ENCODE measurements around the gene MINDY4. TPM values are rescaled to one million over a fixed set of nuclear protein-coding genes. Genes with fewer than 3 reads are reported as not detected.

MINDY4 gene
- total and polyA plus RNA-seq, 8 donors, result 8.0 to 56.0 (median 17.4) TPM

DNA sequence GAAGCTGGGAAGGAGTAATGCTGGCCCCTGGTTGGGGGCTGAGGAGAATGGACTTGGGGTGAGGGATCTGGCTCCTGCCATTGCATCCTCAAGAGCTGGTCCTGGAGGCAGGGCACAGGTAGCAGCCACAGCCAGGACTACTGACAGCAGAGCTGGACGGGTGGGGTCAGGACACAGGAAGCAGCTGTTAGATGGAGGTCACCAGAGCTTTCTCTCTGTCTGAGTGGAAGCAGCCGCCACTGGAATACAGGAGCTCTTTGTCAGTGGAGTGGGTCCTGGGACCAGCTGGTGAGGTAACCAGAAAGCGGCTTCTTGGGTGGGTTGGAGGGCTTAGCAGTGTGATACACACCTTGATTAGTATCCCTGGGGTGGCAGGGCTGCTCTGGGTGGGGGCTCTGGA is 82.4 kb downstream of the MINDY4 start:
- no peak for DNase-seq
- no peak for ATAC-seq
- intact Hi-C loops (cut with DNase I), result no loop called here
- H3K36me3 ChIP-seq, result no peaks in the 10 kb centered on the region
- H3K27me3 ChIP-seq, result no peaks in the 10 kb centered on the region
- H3K4me3 ChIP-seq, result no peak overlapping the region
- H3K4me1 ChIP-seq, result no peaks in the 10 kb centered on the region
- H3K27ac ChIP-seq, result no peak overlapping the region
- no peaks in the 10 kb centered on the region for H3K9me3 ChIP-seq
- no peak for TF ChIP-seq CTCF (IDR thresholded peaks at IDR 0.05)

- no peak for ATAC-seq
- Histone ChIP-seq H3K9me3 (no peaks in the 10 kb centered on the region), H3K27ac (no peak overlapping the region), H3K27me3 (no peaks in the 10 kb centered on the region), H3K4me3 (no peak overlapping the region), H3K36me3 (no peaks in the 10 kb centered on the region), H3K4me1 (no peaks in the 10 kb centered on the region)
- DNase-seq, result no peak
- no peak for TF ChIP-seq CTCF (IDR thresholded peaks at IDR 0.05)
- intact Hi-C loops (cut with DNase I), result no loop called here
Measured at GRCh38 chr7:30855936-30856335, 84.7 kb downstream of the MINDY4 start.

DNA sequence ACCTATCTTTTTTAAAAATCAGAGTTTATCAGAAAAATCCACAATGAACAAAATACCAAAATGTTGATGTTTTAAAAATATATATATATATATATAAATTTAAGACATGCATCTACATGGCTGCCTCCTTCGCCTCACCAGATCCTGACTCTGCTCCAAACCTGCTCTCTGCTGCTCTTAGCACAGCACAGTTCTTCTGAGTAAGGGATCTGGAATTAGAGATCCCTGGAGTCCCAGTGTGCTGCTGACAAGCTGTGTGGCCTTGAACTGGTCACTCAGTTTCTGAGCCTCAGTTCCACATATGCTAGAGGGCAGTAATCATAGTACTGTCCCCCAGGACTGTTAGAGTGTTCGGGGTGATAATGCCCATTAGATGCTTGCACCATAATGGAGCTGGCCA is 87.4 kb downstream of the MINDY4 start:
- DNase-seq, result no peak
- H3K4me3 ChIP-seq, result no peak overlapping the region
- no peak for ATAC-seq
- no peaks in the 10 kb centered on the region for H3K4me1 ChIP-seq
- no peaks in the 10 kb centered on the region for H3K36me3 ChIP-seq
- intact Hi-C loops (cut with DNase I), result no loop called here
- H3K9me3 ChIP-seq, result no peaks in the 10 kb centered on the region
- no peak for TF ChIP-seq CTCF (IDR thresholded peaks at IDR 0.05)
- H3K27ac ChIP-seq, result no peak overlapping the region
- no peaks in the 10 kb centered on the region for H3K27me3 ChIP-seq

GRCh38 chr7:30859202-30859939 is 88.2 kb downstream of the MINDY4 start:
- intact Hi-C loops (cut with DNase I), result no loop called here
- H3K9me3 ChIP-seq, result no peaks in the 10 kb centered on the region
- no peaks in the 10 kb centered on the region for H3K4me1 ChIP-seq
- no peak overlapping the region for H3K4me3 ChIP-seq
- no peak for TF ChIP-seq CTCF (IDR thresholded peaks at IDR 0.05)
- ATAC-seq, result no peak
- no peak overlapping the region for H3K27ac ChIP-seq
- H3K27me3 ChIP-seq, result no peaks in the 10 kb centered on the region
- no peaks in the 10 kb centered on the region for H3K36me3 ChIP-seq
- peak in 1 of 4 donors; percentile 54 for DNase-seq

GRCh38 chr7:30859940-30860496 is 88.8 kb downstream of the MINDY4 start:
- ATAC-seq, result no peak
- TF ChIP-seq CTCF (IDR thresholded peaks at IDR 0.05), result no peak
- Histone ChIP-seq H3K9me3 (no peaks in the 10 kb centered on the region), H3K4me1 (no peaks in the 10 kb centered on the region), H3K27me3 (no peaks in the 10 kb centered on the region), H3K36me3 (no peaks in the 10 kb centered on the region), H3K4me3 (no peak overlapping the region), H3K27ac (no peak overlapping the region)
- DNase-seq, result peak in 1 of 4 donors; percentile 71
- intact Hi-C loops (cut with DNase I), result no loop called here
